HG02970 (cell line): ENCODE data around the gene AGAP9.
"Not testable (repeated sequence)": the region's sequence is repeated elsewhere in the genome, so short reads cannot be mapped to it uniquely, and the experiment has no call there.

Experiments
- ATAC-seq: cut with Tn5 transposase; IDR thresholded peaks from one replicate; pipeline ENCODE4 v1.9.1; 2021; ENCODE audit warnings: mild to moderate bottlenecking, moderate library complexity, moderate number of reproducible peaks; ENCODE audit not compliant: unreplicated experiment, low FRiP score

The AGAP9 gene

GRCh38 chr10:47489630-47490029 is 33.8 kb downstream of the AGAP9 start:
- ATAC-seq, result not testable (repeated sequence)

GRCh38 chr10:47485943-47486342 is 37.5 kb downstream of the AGAP9 start:
- not testable (repeated sequence) for ATAC-seq

GRCh38 chr10:47484786-47485185 is 38.7 kb downstream of the AGAP9 start:
- ATAC-seq, result not testable (repeated sequence)

GRCh38 chr10:47483923-47484322 is 39.5 kb downstream of the AGAP9 start, which contains the start of gene ANXA8:
ANXA8 (minus strand) TSS chr10:47484115; CDS start chr10:47483933, 182 bp downstream.
- not testable (repeated sequence) for ATAC-seq

- not testable (repeated sequence) for ATAC-seq
Observed at GRCh38 chr10:47482367-47482766, 41.1 kb downstream of the AGAP9 start.

GRCh38 chr10:47481768-47482181 is 41.7 kb downstream of the AGAP9 start:
- ATAC-seq, result not testable (repeated sequence)

- ATAC-seq, result not testable (repeated sequence)
Observed at GRCh38 chr10:47481182-47481766, 42.2 kb downstream of the AGAP9 start.

- not testable (repeated sequence) for ATAC-seq
Observed at GRCh38 chr10:47480133-47480532, 43.3 kb downstream of the AGAP9 start.

GRCh38 chr10:47478114-47478513 is 45.3 kb downstream of the AGAP9 start:
- ATAC-seq, result not testable (repeated sequence)

GRCh38 chr10:47477078-47477477 is 46.4 kb downstream of the AGAP9 start:
- not testable (repeated sequence) for ATAC-seq

GRCh38 chr10:47475101-47475500 is 48.3 kb downstream of the AGAP9 start:
- ATAC-seq, result not testable (repeated sequence)

GRCh38 chr10:47473516-47473915 is 49.9 kb downstream of the AGAP9 start:
- not testable (repeated sequence) for ATAC-seq

GRCh38 chr10:47472647-47473046 is 50.8 kb downstream of the AGAP9 start:
- not testable (repeated sequence) for ATAC-seq

- not testable (repeated sequence) for ATAC-seq
Observed at GRCh38 chr10:47472072-47472471, 51.4 kb downstream of the AGAP9 start.

GRCh38 chr10:47468731-47469528 is 54.5 kb downstream of the AGAP9 start:
- not testable (repeated sequence) for ATAC-seq

GRCh38 chr10:47467957-47468356 is 55.5 kb downstream of the AGAP9 start:
- ATAC-seq, result not testable (repeated sequence)

GRCh38 chr10:47467458-47467857 is 56.0 kb downstream of the AGAP9 start:
- ATAC-seq, result not testable (repeated sequence)

GRCh38 chr10:47465216-47465917 is 58.1 kb downstream of the AGAP9 start:
- not testable (repeated sequence) for ATAC-seq

GRCh38 chr10:47462577-47463358 is 60.7 kb downstream of the AGAP9 start:
- not testable (repeated sequence) for ATAC-seq

GRCh38 chr10:47461261-47461687 is 62.2 kb downstream of the AGAP9 start:
- not testable (repeated sequence) for ATAC-seq
